GM13976 (cell line): Measurements from ENCODE around the gene PTPA.
"Not testable (repeated sequence)": the region's sequence is repeated elsewhere in the genome, so short reads cannot be mapped to it uniquely, and the experiment has no call there.

Experiments
- DNase-seq: peaks from one replicate; pipeline ENCODE4 v3.0.0; 2012; ENCODE audit warnings: low spot score
- CTCF ChIP-seq: IDR thresholded peaks from 2 replicates; pipeline ENCODE4 v1.5.1; 2012; ENCODE audit warnings: borderline replicate concordance, mild to moderate bottlenecking; ENCODE audit not compliant: insufficient read depth; ENCODE audit errors: extremely low read depth, missing control alignments, control extremely low read depth
- in situ Hi-C: fragments of 300-500 bp; cut with MboI; formaldehyde crosslinking; loops from one replicate; pipeline ENCODE4 v1.12.0; 2022; ENCODE audit warnings: low sequenced_read_pairs, mixed read lengths, inconsistent platforms; ENCODE audit not compliant: unreplicated experiment

The PTPA gene

GRCh38 chr9:129194221-129194620 is 83.0 kb downstream of the PTPA start:
- TF ChIP-seq CTCF: no peak
- in situ Hi-C loops: no loop called here
- DNase-seq: no peak

GRCh38 chr9:129195606-129196005 is 84.4 kb downstream of the PTPA start:
- in situ Hi-C loops: no loop called here
- no peak for TF ChIP-seq CTCF
- DNase-seq: no peak

GRCh38 chr9:129197045-129197444 is 85.8 kb downstream of the PTPA start:
- DNase-seq, in situ Hi-C loops: not testable (repeated sequence)

GRCh38 chr9:129197978-129198318 is 86.7 kb downstream of the PTPA start:
- in situ Hi-C loops: no loop called here
- TF ChIP-seq CTCF: no peak
- no peak for DNase-seq
